Stimulated activated CD8-positive, alpha-beta memory T cell treated with anti-CD3 and anti-CD28 coated beads, Interleukin-15, amount 100 ng/mL, for 1 hour (primary cell): Measurements from ENCODE around the gene TGFBR3L.
A peak's percentile ranks its signal among the peaks of the same experiment; 100 is the strongest.
"Not testable (repeated sequence)": the region's sequence is repeated elsewhere in the genome, so short reads cannot be mapped to it uniquely, and the experiment has no call there.

Experiments used
- DNase-seq: peaks from one replicate; pipeline ENCODE4 v3.0.0-alpha.2; 2020; ENCODE audit warnings: low read depth

Gene TGFBR3L

DNA sequence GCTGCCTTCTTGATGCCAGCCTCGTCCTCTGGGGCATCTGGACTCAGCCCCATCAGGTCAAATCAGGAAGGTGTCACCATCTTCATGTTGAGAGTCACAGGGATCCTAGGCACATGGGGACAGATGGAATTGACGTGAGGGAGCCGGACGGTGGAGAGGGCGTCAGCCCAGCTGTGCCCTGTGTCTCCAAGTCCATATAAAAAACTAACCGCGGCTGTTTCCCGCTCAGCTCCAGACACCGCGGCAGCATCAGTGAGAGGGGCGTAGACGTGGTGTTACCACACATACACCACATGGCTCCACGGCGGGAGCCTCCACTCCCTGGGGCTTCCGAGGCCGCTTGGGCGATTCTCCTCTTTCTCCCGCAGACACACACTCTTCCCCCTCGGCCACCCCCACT, 34.8 kb upstream of the TGFBR3L start:
- no peak for DNase-seq

DNA sequence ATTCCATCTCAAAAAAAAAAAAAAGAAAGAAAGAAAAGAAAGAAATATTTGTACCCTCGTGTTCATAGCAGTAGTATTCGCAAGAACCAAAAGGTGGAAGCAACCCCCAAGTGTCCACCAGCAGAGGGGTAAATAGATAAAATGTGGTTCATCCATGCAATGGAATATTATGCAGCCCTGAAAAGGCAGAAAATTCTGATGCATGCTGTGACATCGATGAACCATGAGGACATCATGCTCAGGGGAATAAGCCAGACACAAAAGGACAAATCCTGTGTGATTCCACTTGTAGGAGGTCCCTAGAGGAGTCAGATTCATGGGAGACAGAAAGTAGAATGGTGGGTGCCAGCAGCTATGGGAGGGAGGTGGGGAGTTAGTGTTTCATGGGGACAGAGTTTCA, 32.7 kb upstream of the TGFBR3L start:
- no peak for DNase-seq

DNA sequence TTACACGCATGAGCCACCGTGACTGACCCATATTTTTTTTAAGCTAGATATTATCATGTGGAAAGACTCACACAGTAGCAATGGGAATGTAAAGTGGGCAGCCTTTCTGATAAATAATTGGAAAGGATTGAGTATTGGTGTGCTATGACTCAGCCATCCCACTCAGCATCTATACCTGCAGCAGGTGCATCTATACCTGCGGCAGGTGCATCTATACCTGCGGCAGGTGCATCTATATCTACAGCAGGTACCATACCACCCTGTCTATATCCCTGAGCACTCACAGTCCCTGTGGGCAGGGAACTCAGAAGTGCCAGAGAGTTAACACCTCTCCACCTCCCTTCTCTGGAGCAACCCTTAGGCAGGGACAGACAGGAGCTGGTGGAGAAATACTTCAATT, 31.5 kb upstream of the TGFBR3L start:
- DNase-seq, result no peak

DNA sequence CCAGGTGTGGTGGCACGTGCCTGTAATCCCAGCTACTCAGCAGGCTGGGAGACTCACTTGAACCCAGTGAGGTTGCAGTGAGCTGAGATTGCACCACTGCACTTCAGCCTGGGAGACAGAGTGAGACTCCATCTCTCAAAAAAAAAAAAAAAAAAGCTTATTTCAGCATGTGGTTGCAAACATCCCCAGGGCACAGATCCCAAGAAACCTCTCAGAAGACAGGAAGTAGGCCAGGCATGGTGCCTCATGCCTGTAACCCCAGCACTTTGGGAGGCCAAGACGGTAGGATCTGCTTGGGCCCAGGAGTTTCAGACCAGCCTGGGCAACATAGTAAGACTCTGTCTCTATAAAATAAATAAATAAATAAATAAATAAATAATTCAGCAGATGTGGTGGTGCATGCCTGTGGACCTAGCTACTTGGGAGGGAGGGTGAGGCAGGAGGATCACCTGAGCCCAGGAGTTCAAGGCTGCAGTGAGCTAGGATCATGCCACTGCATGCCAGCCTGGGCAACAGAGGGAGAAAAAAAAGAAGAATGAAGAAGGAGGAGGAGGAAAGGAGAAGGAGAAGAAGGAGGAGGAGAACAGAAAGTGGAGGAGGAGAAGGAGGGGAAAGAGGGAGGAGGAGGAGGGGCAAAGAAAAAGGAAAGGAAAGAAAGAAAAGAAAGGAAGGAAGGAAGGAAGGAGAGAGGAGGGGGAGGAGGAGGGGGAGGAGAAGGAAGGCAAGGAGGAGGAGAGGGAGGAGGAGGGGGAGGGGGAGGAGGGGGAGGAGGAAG, 30.6 kb upstream of the TGFBR3L start:
- DNase-seq, result no peak

DNA sequence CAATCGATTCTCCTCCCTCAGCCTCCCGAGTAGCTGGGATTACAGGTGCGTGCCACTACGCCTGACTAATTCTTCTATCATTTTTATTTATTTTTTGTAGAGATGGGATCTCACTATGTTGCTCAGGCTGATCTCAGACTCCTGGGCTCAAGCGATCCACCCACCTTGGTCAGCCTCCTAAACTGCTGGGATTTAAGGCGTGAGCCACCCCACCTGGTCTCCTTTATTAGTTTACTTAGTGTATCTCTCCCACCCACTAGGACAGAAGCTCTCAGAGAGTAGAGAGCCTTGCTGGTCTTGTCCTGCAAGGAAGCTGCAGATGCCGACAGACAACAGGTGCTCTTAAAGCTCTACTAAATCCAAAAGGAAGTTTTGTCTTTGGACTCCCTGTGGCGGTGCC, 28.8 kb upstream of the TGFBR3L start:
- DNase-seq, result no peak

DNA sequence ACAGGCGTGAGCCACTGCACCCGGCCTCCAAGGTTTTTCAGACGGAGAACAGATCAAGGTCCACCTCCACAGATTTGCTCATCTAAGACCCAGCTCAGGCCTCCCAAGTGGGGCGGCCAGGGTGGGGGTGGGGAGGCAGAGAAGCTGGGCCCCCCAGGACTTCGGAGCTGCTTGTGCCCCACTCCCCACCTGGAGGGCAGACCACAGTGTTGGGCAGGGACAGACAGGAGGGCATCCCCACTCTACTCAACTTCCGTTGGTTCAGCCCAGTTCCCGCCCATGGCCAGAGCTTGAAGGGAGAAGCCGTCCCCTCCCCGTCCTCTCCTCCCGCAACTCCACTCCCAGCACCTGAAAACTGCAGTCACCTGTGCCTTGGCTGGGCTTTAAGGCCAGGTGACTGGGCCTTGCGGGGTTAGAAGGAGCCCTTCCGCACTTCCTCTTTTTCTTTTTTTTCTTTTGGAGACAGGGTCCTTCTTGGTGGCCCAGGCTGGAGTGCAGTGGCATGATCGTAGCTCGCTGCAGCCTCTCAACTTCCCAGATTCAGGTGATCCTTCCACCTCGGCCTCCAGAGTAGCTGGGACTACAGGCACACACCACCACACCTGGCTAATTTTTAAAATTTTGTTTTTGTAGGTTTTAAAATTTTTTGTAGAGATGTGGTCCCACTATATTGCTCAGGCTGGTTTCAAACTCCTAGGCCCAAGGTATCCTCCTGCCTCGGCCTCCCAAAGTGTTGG, 27.1 kb upstream of the TGFBR3L start:
- no peak for DNase-seq

DNA sequence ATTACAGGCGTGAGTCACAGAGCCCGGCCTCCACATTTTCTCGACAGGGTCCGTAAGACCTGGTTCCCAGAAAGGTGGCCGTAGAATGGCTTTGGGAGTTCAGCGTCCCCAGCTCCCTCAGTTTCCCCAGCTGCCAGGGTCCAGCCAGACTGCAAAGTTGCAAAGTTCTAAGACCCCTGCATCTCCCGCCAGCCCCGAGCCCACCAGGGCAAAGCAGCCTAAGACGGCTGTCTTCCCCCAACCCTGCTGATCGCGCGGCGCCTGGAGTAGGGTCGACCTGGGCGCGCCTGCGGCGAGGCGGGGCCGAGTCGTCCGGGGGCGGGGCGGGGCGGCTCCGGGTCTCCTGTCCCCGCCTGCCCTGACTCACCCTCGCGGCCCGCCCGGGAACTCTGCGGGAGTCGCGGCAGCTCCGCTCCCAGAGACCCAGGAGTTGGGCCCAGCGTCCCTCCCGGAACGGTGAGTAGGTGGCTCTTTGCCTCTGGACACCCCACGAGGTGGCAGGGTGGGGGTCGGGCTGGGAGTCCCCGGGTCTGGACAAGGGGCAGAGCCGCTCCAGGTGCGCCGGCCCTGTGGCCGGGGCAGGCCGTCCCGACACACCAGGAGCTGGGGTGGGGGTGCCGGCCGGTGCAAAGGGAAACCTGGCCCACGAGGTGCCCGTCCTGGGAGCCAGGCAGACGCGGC, 26.3 kb upstream of the TGFBR3L start, which contains the start of gene LRRC8E:
Gene LRRC8E (plus strand): TSS at position 366 of the 681 bp plus-strand sequence. CDS start 7,094 bp downstream, outside the sequence.
- DNase-seq, result no peak

DNA sequence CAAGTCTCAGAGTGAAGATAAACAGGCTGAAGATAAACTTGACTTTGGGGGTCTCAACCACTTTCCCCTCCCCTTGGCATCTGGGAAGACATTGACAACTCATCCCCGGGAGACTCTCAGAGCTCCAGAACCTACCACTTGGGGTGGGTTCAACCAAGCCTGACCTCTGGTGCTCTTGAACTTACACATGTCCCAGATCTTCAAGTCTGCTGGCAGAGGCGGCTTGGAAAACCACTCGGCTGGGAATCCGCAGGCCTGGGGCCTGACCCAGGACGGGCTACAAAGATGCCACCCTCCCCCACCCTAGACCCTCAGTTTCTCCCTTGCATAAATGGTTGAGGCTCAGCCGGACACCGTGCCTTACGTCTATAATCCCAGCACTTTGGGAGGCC, 25.8 kb upstream of the TGFBR3L start:
- no peak for DNase-seq

DNA sequence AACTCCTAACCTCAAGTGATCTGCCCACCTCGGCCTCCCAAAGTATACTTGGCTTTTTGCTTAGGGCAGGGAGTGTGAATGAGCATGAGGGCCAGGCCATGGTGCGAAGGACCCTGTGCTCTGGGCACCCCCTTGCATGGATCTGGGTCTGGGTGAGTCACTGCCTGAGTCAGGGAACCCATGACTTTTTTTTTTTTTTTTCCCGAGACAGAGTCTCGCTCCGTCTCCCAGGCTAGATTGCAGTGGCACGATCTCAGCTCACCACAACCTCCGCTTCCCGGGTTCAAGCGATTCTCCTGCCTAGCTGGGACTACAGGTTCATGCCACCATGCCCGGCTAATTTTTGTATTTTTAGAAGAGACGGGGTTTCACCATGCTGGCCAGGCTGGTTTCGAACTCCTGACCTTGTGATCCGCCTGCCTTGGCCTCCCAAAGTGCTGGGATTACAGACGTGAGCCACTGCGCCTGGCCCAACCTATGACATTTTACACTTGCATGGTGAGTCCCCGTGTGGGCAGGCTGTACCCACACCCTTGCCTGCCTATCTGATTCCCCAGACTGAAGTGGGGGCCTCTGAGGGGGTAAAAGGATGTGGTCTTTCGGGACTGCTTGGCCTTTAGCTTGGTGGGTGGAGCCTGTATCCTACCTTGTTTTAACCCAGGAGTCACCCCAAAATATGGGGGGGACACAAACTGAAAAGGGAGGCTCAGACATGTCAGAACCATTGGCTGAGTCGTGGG, 21.1 kb upstream of the TGFBR3L start:
- DNase-seq, result not testable (repeated sequence)

DNA sequence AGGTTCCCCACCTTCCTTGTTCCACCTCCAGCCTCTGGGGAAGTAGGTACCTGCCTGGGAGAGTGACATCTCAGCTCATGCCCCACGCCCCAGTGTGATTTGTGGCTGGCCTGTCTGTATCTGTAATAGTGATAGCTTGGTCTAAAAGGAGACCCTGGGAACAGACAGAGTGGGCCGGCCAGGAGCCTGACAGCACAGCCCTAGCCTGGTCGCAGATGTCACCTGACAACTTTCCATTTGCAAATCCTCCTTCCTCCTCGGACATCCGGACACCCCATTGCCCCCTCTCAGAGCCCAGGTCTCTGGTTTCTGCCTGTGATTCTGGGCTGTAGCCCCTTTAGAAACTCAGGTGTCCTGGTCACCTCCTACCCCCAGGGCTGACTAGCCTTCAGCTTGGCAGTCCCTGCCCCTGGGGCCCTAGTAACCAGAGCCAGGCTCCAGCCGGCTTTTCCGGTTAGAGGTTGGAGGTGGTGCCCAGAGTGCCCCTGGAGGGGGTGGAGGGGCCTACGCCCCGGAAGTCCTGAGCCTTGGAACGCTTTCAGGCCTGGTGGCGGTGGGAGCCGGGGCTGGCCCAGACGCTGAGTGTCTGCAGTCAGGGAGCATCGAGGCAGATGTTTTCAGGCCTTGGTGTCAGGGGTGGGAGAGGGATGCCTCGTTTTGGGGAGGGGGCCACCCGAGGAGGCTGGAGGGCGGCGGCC, 19.9 kb upstream of the TGFBR3L start:
- DNase-seq, result no peak

DNA sequence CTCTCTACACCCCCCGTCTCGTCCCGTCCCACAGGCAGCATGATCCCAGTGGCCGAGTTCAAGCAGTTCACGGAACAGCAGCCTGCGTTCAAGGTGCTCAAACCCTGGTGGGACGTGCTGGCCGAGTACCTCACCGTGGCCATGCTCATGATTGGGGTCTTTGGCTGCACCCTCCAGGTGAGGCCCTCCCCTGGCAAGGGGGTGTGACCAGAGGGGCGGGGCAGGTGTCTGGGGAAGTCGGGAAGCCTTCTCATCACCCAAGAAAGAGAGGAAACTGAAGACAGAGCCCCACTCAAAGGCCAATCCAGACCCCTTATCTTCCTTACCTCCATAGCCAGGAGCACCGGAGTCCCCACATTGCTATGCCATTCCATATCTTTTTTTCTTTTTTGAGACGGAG, 19.1 kb upstream of the TGFBR3L start:
- no peak for DNase-seq

DNA sequence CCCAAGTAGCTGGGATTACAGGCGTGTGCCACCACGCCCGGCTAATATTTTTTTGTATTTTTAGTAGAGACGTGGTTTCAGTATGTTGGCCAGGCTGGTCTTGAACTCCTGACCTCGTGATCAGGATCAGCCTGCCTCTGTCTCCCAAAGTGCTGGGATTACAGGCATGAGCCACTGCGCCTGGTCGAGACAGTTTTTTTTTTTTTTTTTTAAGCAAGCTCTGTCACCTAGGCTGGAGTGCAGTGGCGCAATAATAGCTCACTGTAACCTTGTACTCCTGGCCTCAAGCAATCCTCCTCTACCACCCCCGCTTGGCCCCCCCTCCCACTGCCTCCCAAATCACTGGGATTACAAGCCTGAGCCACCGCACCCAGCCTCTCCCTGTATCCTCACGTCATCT, 17.3 kb upstream of the TGFBR3L start:
- DNase-seq, result no peak

DNA sequence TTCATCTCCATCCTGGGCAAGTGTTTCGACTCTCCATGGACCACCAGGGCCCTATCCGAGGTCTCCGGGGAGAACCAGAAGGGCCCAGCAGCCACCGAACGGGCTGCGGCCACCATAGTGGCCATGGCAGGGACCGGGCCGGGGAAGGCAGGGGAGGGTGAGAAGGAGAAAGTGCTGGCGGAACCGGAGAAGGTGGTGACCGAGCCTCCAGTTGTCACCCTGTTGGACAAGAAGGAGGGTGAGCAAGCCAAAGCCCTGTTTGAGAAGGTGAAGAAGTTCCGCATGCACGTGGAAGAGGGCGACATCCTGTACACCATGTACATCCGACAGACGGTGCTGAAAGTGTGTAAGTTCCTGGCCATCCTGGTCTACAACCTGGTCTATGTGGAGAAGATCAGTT, 15.7 kb upstream of the TGFBR3L start:
- DNase-seq, result no peak

DNA sequence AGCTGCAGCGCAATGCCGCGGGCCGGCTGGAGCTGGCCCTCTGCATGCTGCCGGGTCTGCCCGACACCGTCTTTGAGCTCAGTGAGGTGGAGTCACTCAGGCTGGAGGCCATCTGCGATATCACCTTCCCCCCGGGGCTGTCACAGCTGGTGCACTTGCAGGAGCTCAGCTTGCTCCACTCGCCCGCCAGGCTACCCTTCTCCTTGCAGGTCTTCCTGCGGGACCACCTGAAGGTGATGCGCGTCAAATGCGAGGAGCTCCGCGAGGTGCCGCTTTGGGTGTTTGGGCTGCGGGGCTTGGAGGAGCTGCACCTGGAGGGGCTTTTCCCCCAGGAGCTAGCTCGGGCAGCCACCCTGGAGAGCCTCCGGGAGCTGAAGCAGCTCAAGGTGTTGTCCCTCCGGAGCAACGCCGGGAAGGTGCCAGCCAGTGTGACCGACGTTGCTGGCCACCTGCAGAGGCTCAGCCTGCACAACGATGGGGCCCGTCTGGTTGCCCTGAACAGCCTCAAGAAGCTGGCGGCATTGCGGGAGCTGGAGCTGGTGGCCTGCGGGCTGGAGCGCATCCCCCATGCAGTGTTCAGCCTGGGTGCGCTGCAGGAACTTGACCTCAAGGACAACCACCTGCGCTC, 14.8 kb upstream of the TGFBR3L start:
- no peak for DNase-seq

DNA sequence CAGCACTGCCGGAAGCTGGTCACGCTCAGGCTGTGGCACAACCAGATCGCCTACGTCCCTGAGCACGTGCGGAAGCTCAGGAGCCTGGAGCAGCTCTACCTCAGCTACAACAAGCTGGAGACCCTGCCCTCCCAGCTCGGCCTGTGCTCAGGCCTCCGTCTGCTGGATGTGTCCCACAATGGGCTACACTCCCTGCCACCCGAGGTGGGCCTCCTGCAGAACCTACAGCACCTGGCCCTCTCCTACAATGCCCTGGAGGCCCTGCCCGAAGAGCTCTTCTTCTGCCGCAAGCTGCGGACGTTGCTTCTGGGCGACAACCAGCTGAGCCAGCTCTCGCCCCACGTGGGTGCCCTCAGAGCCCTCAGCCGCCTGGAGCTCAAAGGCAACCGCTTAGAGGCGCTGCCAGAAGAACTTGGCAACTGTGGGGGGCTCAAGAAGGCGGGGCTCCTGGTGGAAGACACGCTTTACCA, 14.2 kb upstream of the TGFBR3L start:
- DNase-seq, result no peak

DNA sequence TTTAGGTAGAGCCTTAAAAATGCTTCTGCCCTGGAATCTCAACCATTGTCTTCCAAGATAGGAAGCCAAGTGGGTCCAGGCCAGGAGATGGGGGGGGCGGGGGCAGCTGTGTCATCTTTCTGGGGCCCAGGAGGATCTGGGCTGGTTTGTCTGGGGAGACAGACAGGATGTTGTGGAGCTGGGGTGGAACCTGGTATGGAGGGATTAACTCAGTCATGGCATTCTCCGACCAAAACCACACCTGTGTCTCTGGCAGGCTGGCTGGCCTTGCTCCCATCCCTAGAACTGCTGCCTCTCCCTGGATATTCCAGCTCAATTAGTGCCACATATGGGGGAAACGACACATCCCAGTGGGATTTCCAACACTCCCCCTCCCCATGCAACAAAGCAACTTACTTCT, 13.7 kb upstream of the TGFBR3L start:
- DNase-seq, result no peak

DNA sequence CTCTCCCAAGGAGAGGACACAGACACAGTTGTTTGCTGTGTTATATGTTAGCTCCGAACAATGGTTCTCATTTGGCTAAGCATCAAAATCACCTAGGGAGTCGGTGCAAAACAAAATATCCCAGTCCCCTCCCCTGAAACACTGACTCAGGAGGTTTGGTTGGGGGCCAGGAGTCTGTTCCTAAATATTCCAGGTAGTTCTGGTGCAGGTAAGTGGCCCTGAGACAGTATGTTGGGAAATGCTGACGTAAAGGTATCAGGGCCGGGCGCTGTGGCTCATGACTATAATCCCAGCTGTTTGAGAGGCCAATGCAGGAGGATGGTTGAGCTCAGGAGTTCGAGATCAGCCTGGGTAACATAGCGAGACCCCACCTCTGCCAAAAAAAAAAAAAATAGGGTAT, 13.3 kb upstream of the TGFBR3L start:
- DNase-seq, result no peak

DNA sequence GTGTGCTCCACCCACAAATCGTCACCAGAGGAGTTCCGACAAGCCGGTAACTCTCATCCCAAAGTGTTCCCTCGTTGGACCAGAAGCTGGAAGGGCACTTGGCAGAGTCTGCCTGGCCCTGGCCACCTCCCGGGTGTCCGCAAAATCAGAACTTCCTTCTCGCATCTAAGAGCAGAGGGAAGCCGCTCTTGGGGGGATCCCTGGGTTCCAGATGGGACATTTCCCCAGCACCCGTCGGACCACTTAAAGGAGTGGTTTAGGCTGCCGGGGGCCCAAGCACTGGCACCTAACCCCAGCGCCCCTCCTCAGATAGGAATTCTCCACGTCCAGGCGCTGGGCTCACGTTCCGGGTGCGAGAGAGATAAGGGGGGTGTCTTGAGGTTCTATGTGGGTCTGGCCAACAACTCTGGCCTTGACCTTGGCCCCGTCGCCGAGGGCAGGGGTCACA, 11.8 kb upstream of the TGFBR3L start:
- DNase-seq, result no peak

DNA sequence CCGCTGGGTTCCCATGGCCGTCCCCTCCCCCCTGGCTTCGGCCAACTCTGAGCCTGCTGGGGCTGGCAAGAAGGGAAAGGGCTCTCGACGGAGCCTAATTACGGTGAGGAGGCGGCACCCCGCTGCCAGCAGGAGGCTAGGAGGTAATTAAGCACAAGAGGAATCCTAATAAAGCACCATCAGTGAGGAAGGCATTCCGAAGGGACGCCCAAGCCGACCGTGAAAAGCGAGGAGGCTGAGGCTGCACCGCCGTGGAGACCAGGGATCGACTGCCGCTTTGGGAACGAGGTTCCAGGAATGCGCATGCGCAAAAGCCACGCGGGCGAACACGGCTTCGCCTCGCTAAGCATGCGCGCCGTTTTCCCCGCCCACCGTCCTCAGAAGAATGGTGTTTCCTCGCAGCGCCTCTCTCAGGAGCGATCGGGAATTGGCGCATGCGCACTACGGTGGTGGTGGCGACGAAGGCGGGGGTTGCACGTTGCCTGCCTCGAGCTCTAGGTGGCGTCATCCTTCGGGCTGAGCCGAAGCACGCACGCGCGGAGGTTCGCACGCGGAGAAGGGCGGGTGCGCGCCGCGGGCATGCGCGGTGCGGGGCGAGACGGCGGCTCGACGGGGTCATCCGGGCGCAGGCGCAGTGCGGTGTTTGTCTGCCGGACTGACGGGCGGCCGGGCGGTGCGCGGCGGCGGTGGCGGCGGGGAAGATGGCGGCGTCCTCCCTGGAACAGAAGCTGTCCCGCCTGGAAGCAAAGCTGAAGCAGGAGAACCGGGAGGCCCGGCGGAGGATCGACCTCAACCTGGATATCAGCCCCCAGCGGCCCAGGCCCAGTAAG, 11.2 kb upstream of the TGFBR3L start, which contains the start of gene MAP2K7:
Gene MAP2K7 (plus strand): TSS at position 634 of the 830 bp plus-strand sequence. CDS start 68 bp downstream, at position 702.
- peak; percentile 100 for DNase-seq
